CD8-positive, alpha-beta memory T cell (primary cell): ENCODE measurements around the gene SLC46A3. TPM values are rescaled to one million over a fixed set of nuclear protein-coding genes. Genes with fewer than 3 reads are reported as not detected.
"Not testable (repeated sequence)": the region's sequence is repeated elsewhere in the genome, so short reads cannot be mapped to it uniquely, and the experiment has no call there.

Source experiments
- CTCF ChIA-PET: fragments of 350-600 bp; sonication (Branson Sonifier 250); formaldehyde crosslinking; loops from one replicate; lab custom pipeline; 2021; ENCODE audit warnings: antibody characterized with exemption; lab: Charles Lee
- POLR2A ChIA-PET: fragments of 350-600 bp; sonication (Branson Sonifier 250); formaldehyde crosslinking; loops from one replicate; lab custom pipeline; 2021; ENCODE audit warnings: antibody characterized with exemption; lab: Charles Lee
- DNase-seq, 5 donors: peaks; one replicate each; pipeline versions ENCODE4 v3.0.0 to v3.0.0-alpha.2; 2020 to 2022; ENCODE audit warnings: mixed read lengths in 1 of 5
- H3K27ac ChIP-seq: one replicate; pipeline ENCODE4 v1.7.0; 2013; ENCODE audit warnings: low read depth, mild to moderate bottlenecking, low read length, moderate library complexity
- H3K27me3 ChIP-seq: 2 replicates; pipeline ENCODE4 v1.7.0; 2013; ENCODE audit warnings: low read length, mild to moderate bottlenecking; ENCODE audit not compliant: insufficient read depth, poor library complexity, severe bottlenecking
- H3K36me3 ChIP-seq: 2 replicates; pipeline ENCODE4 v1.7.0; 2013; ENCODE audit warnings: mild to moderate bottlenecking, low read length, moderate library complexity; ENCODE audit not compliant: insufficient read depth
- H3K4me1 ChIP-seq: 2 replicates; pipeline ENCODE4 v1.7.0; 2013; ENCODE audit warnings: mild to moderate bottlenecking, low read length, moderate library complexity; ENCODE audit not compliant: insufficient read depth
- H3K4me3 ChIP-seq: 2 replicates; pipeline ENCODE4 v1.7.0; 2013; ENCODE audit warnings: mild to moderate bottlenecking, low read length
- H3K9me3 ChIP-seq: 2 replicates; pipeline ENCODE4 v1.7.0; 2013; ENCODE audit warnings: mild to moderate bottlenecking, low read length
- H3K27ac Mint-ChIP-seq, 8 donors: one replicate each; pipeline ENCODE4 v1.8.0; 2020 to 2021; ENCODE audit warnings: mixed read lengths in 8 of 8, mild to moderate bottlenecking in 6 of 8, inconsistent platforms in 3 of 8, moderate library complexity in 3 of 8
- H3K27me3 Mint-ChIP-seq, 2 donors: one replicate each; pipeline ENCODE4 v1.8.0; 2020 to 2021; ENCODE audit warnings: mixed read lengths in 2 of 2, mild to moderate bottlenecking in 1 of 2, moderate library complexity in 1 of 2
- H3K36me3 Mint-ChIP-seq, 3 donors: one replicate each; pipeline ENCODE4 v1.8.0; 2020 to 2021; ENCODE audit warnings: mixed read lengths in 3 of 3, inconsistent platforms in 1 of 3, mild to moderate bottlenecking in 1 of 3
- H3K4me1 Mint-ChIP-seq, 3 donors: one replicate each; pipeline ENCODE4 v1.8.0; 2020 to 2021; ENCODE audit warnings: mixed read lengths in 3 of 3, inconsistent platforms in 1 of 3, mild to moderate bottlenecking in 1 of 3
- H3K4me3 Mint-ChIP-seq, 7 donors: one replicate each; pipeline ENCODE4 v1.8.0; 2020 to 2021; ENCODE audit warnings: mixed read lengths in 7 of 7, mild to moderate bottlenecking in 6 of 7, moderate library complexity in 4 of 7, inconsistent platforms in 2 of 7
- H3K9me3 Mint-ChIP-seq, 5 donors: one replicate each; pipeline ENCODE4 v1.8.0; 2020 to 2022; ENCODE audit warnings: mixed read lengths in 5 of 5, mild to moderate bottlenecking in 3 of 5, moderate library complexity in 2 of 5, inconsistent platforms in 1 of 5
- polyA plus RNA-seq: library from polyadenylated mRNA; unstranded; fragments of 300-500 nt; fragmentation: Illumina TruSeq; gene quantifications from one replicate; pipeline ENCODE4 v1.2.3, GENCODE V29; 2021
- total RNA-seq, 2 experiments: library from RNA; stranded (reverse); gene quantifications; one replicate each; pipeline ENCODE4 v1.2.3, GENCODE V29; 2021

SLC46A3 gene
- total and polyA plus RNA-seq, 3 experiments from 2014 or later: 4.9 to 24.9 (median 5.1) TPM

- DNase-seq, H3K4me3 ChIP-seq, CTCF ChIA-PET, H3K9me3 ChIP-seq, H3K4me3 Mint-ChIP-seq, H3K36me3 ChIP-seq, H3K27ac Mint-ChIP-seq, H3K27me3 ChIP-seq, H3K4me1 ChIP-seq, H3K4me1 Mint-ChIP-seq, H3K27ac ChIP-seq, H3K9me3 Mint-ChIP-seq, H3K36me3 Mint-ChIP-seq, POLR2A ChIA-PET: not testable (repeated sequence)
- H3K27me3 Mint-ChIP-seq: peaks cover 3 to 17% of the 10 kb centered on the region in 2 donors
Observed at GRCh38 chr13:28742445-28742844, 23.7 kb upstream of the SLC46A3 start.

- POLR2A ChIA-PET: no interaction called here
- peaks cover 3 to 17% of the 10 kb centered on the region in 2 donors for H3K27me3 Mint-ChIP-seq
- no peak for DNase-seq
- no peaks in the 10 kb centered on the region for H3K27me3 ChIP-seq
- peaks cover 0 to 2% (median 0%) of the 10 kb centered on the region in 3 donors for H3K36me3 Mint-ChIP-seq
- peaks cover 0 to 2% (median 0%) of the 10 kb centered on the region in 3 donors for H3K4me1 Mint-ChIP-seq
- CTCF ChIA-PET: no interaction called here
- no peak overlapping the region for H3K27ac ChIP-seq
- no peaks in the 10 kb centered on the region for H3K36me3 ChIP-seq
- H3K27ac Mint-ChIP-seq: peak overlapping the region in 2 of 8 donors; percentile 1 to 18
- H3K4me3 Mint-ChIP-seq: no peak overlapping the region
- H3K9me3 ChIP-seq: no peaks in the 10 kb centered on the region
- no peak overlapping the region for H3K4me3 ChIP-seq
- H3K9me3 Mint-ChIP-seq: no peaks in the 10 kb centered on the region
- no peaks in the 10 kb centered on the region for H3K4me1 ChIP-seq
Observed at GRCh38 chr13:28741084-28741491, 22.3 kb upstream of the SLC46A3 start.

GRCh38 chr13:28739376-28739775 lies 20.6 kb upstream of the SLC46A3 start:
- Mint-ChIP-seq H3K27ac (peak overlapping the region in 1 of 8 donors; percentile 16), H3K4me1 (peaks cover 0 to 4% (median 0%) of the 10 kb centered on the region in 3 donors)

GRCh38 chr13:28735481-28736029 lies 16.8 kb upstream of the SLC46A3 start:
- no peaks in the 10 kb centered on the region for H3K9me3 ChIP-seq
- H3K27me3 ChIP-seq: no peaks in the 10 kb centered on the region
- Mint-ChIP-seq H3K27ac (no peak overlapping the region), H3K4me3 (no peak overlapping the region), H3K27me3 (peaks cover 3 to 33% of the 10 kb centered on the region in 2 donors), H3K9me3 (no peaks in the 10 kb centered on the region), H3K36me3 (no peaks in the 10 kb centered on the region), H3K4me1 (peaks cover 0 to 4% (median 0%) of the 10 kb centered on the region in 3 donors)
- H3K4me1 ChIP-seq: no peaks in the 10 kb centered on the region
- DNase-seq: no peak
- no peaks in the 10 kb centered on the region for H3K36me3 ChIP-seq
- H3K27ac ChIP-seq: no peak overlapping the region
- ChIA-PET CTCF (no interaction called here), POLR2A (no interaction called here)
- H3K4me3 ChIP-seq: no peak overlapping the region

More at GRCh38 chr13:28739376-28739775, 20.6 kb upstream of the SLC46A3 start:
- Histone ChIP-seq H3K27me3 (no peaks in the 10 kb centered on the region), H3K4me3 (no peak overlapping the region), H3K36me3 (no peaks in the 10 kb centered on the region), H3K9me3 (no peaks in the 10 kb centered on the region), H3K27ac (no peak overlapping the region), H3K4me1 (no peaks in the 10 kb centered on the region)
- CTCF ChIA-PET: no interaction called here
- POLR2A ChIA-PET: no interaction called here
- Mint-ChIP-seq H3K27me3 (peaks cover 3 to 19% of the 10 kb centered on the region in 2 donors), H3K36me3 (no peaks in the 10 kb centered on the region), H3K9me3 (no peaks in the 10 kb centered on the region), H3K4me3 (no peak overlapping the region)
- DNase-seq: no peak

- POLR2A ChIA-PET: no interaction called here
- Histone ChIP-seq H3K27me3 (no peaks in the 10 kb centered on the region), H3K4me1 (no peaks in the 10 kb centered on the region), H3K9me3 (no peaks in the 10 kb centered on the region), H3K27ac (no peak overlapping the region), H3K4me3 (no peak overlapping the region), H3K36me3 (no peaks in the 10 kb centered on the region)
- Mint-ChIP-seq H3K4me3 (no peak overlapping the region), H3K4me1 (peaks cover 0 to 4% (median 0%) of the 10 kb centered on the region in 3 donors), H3K27ac (no peak overlapping the region), H3K27me3 (peaks cover 3 to 37% of the 10 kb centered on the region in 2 donors), H3K9me3 (no peaks in the 10 kb centered on the region), H3K36me3 (no peaks in the 10 kb centered on the region)
- no peak for DNase-seq
- CTCF ChIA-PET: no interaction called here
Observed at GRCh38 chr13:28734906-28735305, 16.1 kb upstream of the SLC46A3 start.

- no peak overlapping the region for H3K27ac ChIP-seq
- H3K4me1 ChIP-seq: no peaks in the 10 kb centered on the region
- ChIA-PET CTCF (no interaction called here), POLR2A (no interaction called here)
- H3K27me3 ChIP-seq: no peaks in the 10 kb centered on the region
- H3K9me3 ChIP-seq: no peaks in the 10 kb centered on the region
- no peaks in the 10 kb centered on the region for H3K36me3 ChIP-seq
- H3K27ac Mint-ChIP-seq: no peak overlapping the region
- no peaks in the 10 kb centered on the region for H3K9me3 Mint-ChIP-seq
- no peak for DNase-seq
- peaks cover 9 to 45% of the 10 kb centered on the region in 2 donors for H3K27me3 Mint-ChIP-seq
- H3K4me3 Mint-ChIP-seq: no peak overlapping the region
- no peaks in the 10 kb centered on the region for H3K4me1 Mint-ChIP-seq
- no peaks in the 10 kb centered on the region for H3K36me3 Mint-ChIP-seq
- no peak overlapping the region for H3K4me3 ChIP-seq
Observed at GRCh38 chr13:28730762-28731161, 12.0 kb upstream of the SLC46A3 start.

- no peak for DNase-seq
- Mint-ChIP-seq H3K27me3 (peaks cover 9 to 43% of the 10 kb centered on the region in 2 donors), H3K4me3 (no peak overlapping the region), H3K4me1 (no peaks in the 10 kb centered on the region), H3K36me3 (no peaks in the 10 kb centered on the region), H3K27ac (no peak overlapping the region), H3K9me3 (no peaks in the 10 kb centered on the region)
- no peaks in the 10 kb centered on the region for H3K36me3 ChIP-seq
- H3K9me3 ChIP-seq: no peaks in the 10 kb centered on the region
- no peak overlapping the region for H3K27ac ChIP-seq
- H3K4me1 ChIP-seq: no peaks in the 10 kb centered on the region
- CTCF ChIA-PET: no interaction called here
- H3K27me3 ChIP-seq: no peaks in the 10 kb centered on the region
- POLR2A ChIA-PET: no interaction called here
- no peak overlapping the region for H3K4me3 ChIP-seq
Observed at GRCh38 chr13:28729541-28729940, 10.8 kb upstream of the SLC46A3 start.

GRCh38 chr13:28728642-28729041 lies 9.9 kb upstream of the SLC46A3 start:
- Mint-ChIP-seq H3K4me3 (no peak overlapping the region), H3K27me3 (peaks cover 7 to 47% of the 10 kb centered on the region in 2 donors), H3K27ac (no peak overlapping the region), H3K36me3 (no peaks in the 10 kb centered on the region), H3K9me3 (no peaks in the 10 kb centered on the region), H3K4me1 (no peaks in the 10 kb centered on the region)
- POLR2A ChIA-PET: no interaction called here
- Histone ChIP-seq H3K4me3 (no peak overlapping the region), H3K27me3 (no peaks in the 10 kb centered on the region), H3K9me3 (no peaks in the 10 kb centered on the region), H3K36me3 (no peaks in the 10 kb centered on the region), H3K4me1 (no peaks in the 10 kb centered on the region), H3K27ac (no peak overlapping the region)
- no peak for DNase-seq
- CTCF ChIA-PET: no interaction called here
